H1 (cell line): Measurements from ENCODE around the gene PRKAB1. TPM values are rescaled to one million over a fixed set of nuclear protein-coding genes. Genes with fewer than 3 reads are reported as not detected.

Source experiments
- CTCF ChIA-PET: fragments of 300-600 bp; sonication (Branson Sonifier 250); formaldehyde crosslinking; loops from one replicate; lab custom pipeline; 2021; ENCODE audit not compliant: partially characterized antibody; lab: Charles Lee
- POLR2A ChIA-PET: fragments of 300-600 bp; sonication (Branson Sonifier 250); formaldehyde crosslinking; loops from one replicate; lab custom pipeline; 2021; ENCODE audit warnings: inconsistent platforms; ENCODE audit not compliant: partially characterized antibody; lab: Charles Lee
- DNase-seq, 2 experiments: peaks; one replicate each; pipeline versions ENCODE4 v3.0.0 to v3.0.0-alpha.2; 2010 to 2022; ENCODE audit warnings: low spot score in 2 of 2, low read depth in 1 of 2, mixed read lengths in 1 of 2
- FAIRE-seq: peaks from 2 replicates; lab custom pipeline; 2011; peaks lifted over from hg19 to GRCh38; lab: Jason Lieb, UNC
- H2AFZ ChIP-seq: 2 replicates; pipeline ENCODE4 v1.8.1; 2012; ENCODE audit warnings: low read length, inconsistent platforms
- H2AK5ac ChIP-seq: 2 replicates; pipeline ENCODE4 v1.6.1; 2013; ENCODE audit warnings: low read depth, low read length
- H2BK120ac ChIP-seq: replicated peaks from 2 replicates; pipeline ENCODE3; 2013; ENCODE audit warnings: low read depth, low read length, inconsistent platforms
- H2BK12ac ChIP-seq: 2 replicates; pipeline ENCODE4 v1.6.1; 2013; ENCODE audit warnings: low read depth, low read length
- H2BK15ac ChIP-seq: 2 replicates; pipeline ENCODE4 v1.6.1; 2013; ENCODE audit warnings: low read length
- H2BK20ac ChIP-seq: 2 replicates; pipeline ENCODE4 v1.6.1; 2013; ENCODE audit warnings: low read length
- H2BK5ac ChIP-seq: 2 replicates; pipeline ENCODE4 v1.6.1; 2013; ENCODE audit warnings: low read depth, low read length
- H3K14ac ChIP-seq: 2 replicates; pipeline ENCODE4 v1.6.1; 2013; ENCODE audit warnings: inconsistent platforms; ENCODE audit not compliant: insufficient read length
- H3K18ac ChIP-seq: 2 replicates; pipeline ENCODE4 v1.6.1; 2013; ENCODE audit warnings: low read length; ENCODE audit errors: extremely low read depth
- H3K23ac ChIP-seq: 2 replicates; pipeline ENCODE4 v1.6.1; 2013; ENCODE audit warnings: inconsistent platforms; ENCODE audit not compliant: insufficient read length
- H3K23me2 ChIP-seq: 2 replicates; pipeline ENCODE4 v1.6.1; 2013; ENCODE audit warnings: low read depth, low read length
- H3K27ac ChIP-seq: 2 replicates; pipeline ENCODE4 v1.6.1; 2011; ENCODE audit warnings: low read depth, low read length, inconsistent platforms
- H3K27me3 ChIP-seq, 4 experiments: replicated peaks in 1 of 4; 1 replicate in 1 of 4; 2 replicates in 3 of 4; pipeline versions ENCODE4 v1.6.1 to v1.8.1; 2011 to 2013; ENCODE audit warnings: low read length in 3 of 4, mild to moderate bottlenecking in 3 of 4, inconsistent platforms in 2 of 4, mixed read lengths in 2 of 4, moderate library complexity in 1 of 4; ENCODE audit not compliant: control insufficient read depth in 3 of 4, insufficient read depth in 3 of 4; ENCODE audit errors: extremely low read depth in 1 of 4
- H3K36me3 ChIP-seq, 4 experiments: 2 replicates each; pipeline versions ENCODE4 v1.6.1 to v1.8.1; 2011 to 2013; ENCODE audit warnings: mild to moderate bottlenecking in 4 of 4, low read length in 3 of 4, moderate library complexity in 2 of 4, control low read depth in 1 of 4, inconsistent platforms in 1 of 4; ENCODE audit not compliant: insufficient read depth in 4 of 4, control insufficient read depth in 2 of 4
- H3K4ac ChIP-seq: replicated peaks from 2 replicates; pipeline ENCODE3; 2013; ENCODE audit warnings: low read length, low read depth, mixed read lengths, inconsistent platforms; ENCODE audit not compliant: insufficient read length
- H3K4me1 ChIP-seq, 4 experiments: replicated peaks in 1 of 4; 1 replicate in 1 of 4; 2 replicates in 3 of 4; pipeline versions ENCODE4 v1.6.1 to v1.8.1; 2011 to 2013; ENCODE audit warnings: low read length in 3 of 4, inconsistent platforms in 2 of 4, mixed read lengths in 1 of 4; ENCODE audit not compliant: insufficient read depth in 4 of 4, control insufficient read depth in 3 of 4
- H3K4me2 ChIP-seq, 2 experiments: 2 replicates each; pipeline versions ENCODE4 v1.6.1 to v1.8.1; 2011 to 2013; ENCODE audit warnings: low read depth in 2 of 2, low read length in 2 of 2, control low read depth in 1 of 2, inconsistent platforms in 1 of 2, mild to moderate bottlenecking in 1 of 2; ENCODE audit not compliant: insufficient read depth in 1 of 2
- H3K4me3 ChIP-seq, 4 experiments: fragments of 200-600, 300-600 bp in 1 of 4; sonication (generic), shearing (Covaris generic), sonication (Bioruptor Twin) in 1 of 4; 2 replicates each; pipeline versions ENCODE4 v1.5.1 to v1.8.1; 2011 to 2016; ENCODE audit warnings: low read length in 4 of 4, low read depth in 3 of 4, control low read depth in 2 of 4, inconsistent platforms in 2 of 4, mild to moderate bottlenecking in 2 of 4, mixed read lengths in 1 of 4, moderate library complexity in 1 of 4; ENCODE audit not compliant: insufficient read depth in 2 of 4; ENCODE audit errors: extremely low read depth in 1 of 4
- H3K56ac ChIP-seq: replicated peaks from 2 replicates; pipeline ENCODE3; 2013; ENCODE audit warnings: low read depth, mild to moderate bottlenecking, mixed read lengths, low read length, inconsistent platforms; ENCODE audit not compliant: insufficient read length
- H3K79me1 ChIP-seq: 2 replicates; pipeline ENCODE4 v1.6.1; 2013; ENCODE audit warnings: low read depth, low read length, control low read depth
- H3K79me2 ChIP-seq, 2 experiments: 2 replicates each; pipeline versions ENCODE4 v1.6.1 to v1.8.1; 2012 to 2013; ENCODE audit warnings: low read length in 2 of 2, mild to moderate bottlenecking in 2 of 2, inconsistent platforms in 1 of 2; ENCODE audit not compliant: insufficient read depth in 2 of 2, control insufficient read depth in 1 of 2
- H3K9ac ChIP-seq, 4 experiments: replicated peaks in 1 of 4; 1 replicate in 1 of 4; 2 replicates in 3 of 4; pipeline versions ENCODE4 v1.6.1 to v1.8.1; 2011 to 2013; ENCODE audit warnings: low read depth in 3 of 4, low read length in 3 of 4, control low read depth in 2 of 4, mild to moderate bottlenecking in 2 of 4, moderate library complexity in 2 of 4, inconsistent platforms in 1 of 4; ENCODE audit errors: extremely low read depth in 1 of 4
- H3K9me3 ChIP-seq, 2 experiments: 2 replicates each; pipeline versions ENCODE4 v1.6.1 to v1.8.1; 2012 to 2013; ENCODE audit warnings: mild to moderate bottlenecking in 2 of 2, moderate library complexity in 2 of 2, control low read depth in 1 of 2, inconsistent platforms in 1 of 2, low read depth in 1 of 2, low read length in 1 of 2, mixed read lengths in 1 of 2; ENCODE audit not compliant: insufficient read depth in 2 of 2
- H4K20me1 ChIP-seq, 2 experiments: replicated peaks in 1 of 2; 2 replicates each; pipeline versions ENCODE3 to v1.8.1; 2011 to 2013; ENCODE audit warnings: inconsistent platforms in 2 of 2, low read length in 2 of 2, mild to moderate bottlenecking in 1 of 2; ENCODE audit not compliant: insufficient read depth in 2 of 2, control insufficient read depth in 1 of 2
- H4K5ac ChIP-seq: 2 replicates; pipeline ENCODE4 v1.6.1; 2013; ENCODE audit warnings: low read length, low read depth, mixed read lengths, inconsistent platforms; ENCODE audit not compliant: insufficient read length
- H4K8ac ChIP-seq: 2 replicates; pipeline ENCODE4 v1.8.0; 2013; ENCODE audit warnings: mild to moderate bottlenecking, moderate library complexity, low read length, inconsistent platforms; ENCODE audit not compliant: insufficient read depth; ENCODE audit errors: extremely low read depth
- H4K91ac ChIP-seq: replicated peaks from 2 replicates; pipeline ENCODE3; 2013; ENCODE audit warnings: low read length, mixed read lengths, inconsistent platforms; ENCODE audit not compliant: insufficient read length
- POLR2A ChIP-seq, 2 experiments: IDR thresholded peaks; 1 replicate in 1 of 2; 2 replicates in 1 of 2; pipeline ENCODE4 v1.6.1; 2011; ENCODE audit warnings: low read depth in 2 of 2, low read length in 2 of 2, mild to moderate bottlenecking in 2 of 2; ENCODE audit errors: control extremely low read depth in 1 of 2
- TAF1 ChIP-seq: IDR thresholded peaks from 2 replicates; pipeline ENCODE4 v1.6.1; 2011; ENCODE audit warnings: mild to moderate bottlenecking, low read depth, low read length
- YY1 ChIP-seq: IDR thresholded peaks from 2 replicates; pipeline ENCODE4 v1.6.1; 2011; ENCODE audit warnings: low read depth, mild to moderate bottlenecking, low read length
- WGBS, 2 experiments: shearing (Covaris generic) in 1 of 2; methylation state at CpG; one replicate each; pipeline versions ENCODE4 v1.1.6 to v1.1.7; 2013 to 2015; ENCODE audit warnings: low lambda C conversion rate in 2 of 2, mixed read lengths in 2 of 2, inconsistent platforms in 1 of 2, low coverage in 1 of 2, missing lambda C conversion rate in 1 of 2; ENCODE audit not compliant: insufficient replicate concordance in 2 of 2, insufficient coverage in 1 of 2, insufficient read length in 1 of 2; ENCODE audit errors: extremely low coverage in 1 of 2, missing lambda C conversion rate in 1 of 2; 5-methylcytosine and 5-hydroxymethylcytosine counted together
- polyA plus RNA-seq, 7 experiments: library from polyadenylated mRNA; depleted of rRNA in 3 of 7; stranded (reverse) in 5 of 7; unstranded in 2 of 7; fragments of >200 nt in 5 of 7; fragments of 200-250 nt in 2 of 7; gene quantifications; 1 replicate in 5 of 7; 2 replicates in 1 of 7; 4 replicates in 1 of 7; pipeline versions ENCODE4 v1.2.1 to v1.2.3, GENCODE V29; 2011 to 2013; ENCODE audit warnings: missing spikeins in 2 of 7, mixed read lengths in 2 of 7
- total RNA-seq: library from RNA; stranded (reverse); fragmentation: NEBNext Ultra II Directional; extraction: Animal tissue kit (Norgen Biotek cat#: 25700); gene quantifications from 2 replicates; pipeline ENCODE4 v1.2.1, GENCODE V29; 2021

PRKAB1 gene
- total and polyA plus RNA-seq, 2 of the 8 experiments (the other 6 are each of a cell fraction or from before 2014, with no cell fraction given) = 24.0 to 32.1 TPM

GRCh38 chr12:119666226-119666795, 1.6 kb upstream of the PRKAB1 start:
- Histone ChIP-seq H3K27ac (no peak overlapping the region), H3K36me3 (peaks cover 0 to 12% (median 6%) of the 10 kb centered on the region in 4 experiments; a peak in 4 of 8 replicates), H3K4ac (no peak overlapping the region), H3K79me1 (no peaks in the 10 kb centered on the region; the same call in 1 of the 2 replicates), H2AK5ac (no peak overlapping the region), H3K4me2 (no peak overlapping the region), H2BK120ac (no peak overlapping the region), H4K91ac (no peak overlapping the region), H3K4me1 (peaks cover 0 to 5% (median 1%) of the 10 kb centered on the region in 4 experiments; a peak in 2 of 7 replicates), H2BK15ac (no peak overlapping the region), H2BK5ac (no peak overlapping the region), H4K20me1 (peaks cover 0 to 1% of the 10 kb centered on the region in 2 experiments), H3K23me2 (peaks cover 4% of the 10 kb centered on the region; the same call in 1 of the 2 replicates), H2BK20ac (no peak overlapping the region)
- WGBS, 2 experiments = 92% methylated on average over 2 of the region's 2 CpGs; no CpG with 5 or more reads in 1 of the 2 experiments
- no peak for DNase-seq
- no peak for TF ChIP-seq POLR2A (IDR thresholded peaks at IDR 0.05; ENCODE audit: control extremely low read depth in 1 of 2, low read depth in 2 of 2, low read length in 2 of 2)
- TF ChIP-seq YY1 = no peak
- TF ChIP-seq TAF1 = no peak
- TF ChIP-seq, all 59 proteins: peak for 0
- H4K8ac ChIP-seq = no peak overlapping the region
- no peak overlapping the region for H2BK12ac ChIP-seq
- H3K27me3 ChIP-seq = no peaks in the 10 kb centered on the region; a peak in 1 of 7 replicates
- H2AFZ ChIP-seq = no peak overlapping the region
- H3K23ac ChIP-seq = no peak overlapping the region
- no peaks in the 10 kb centered on the region for H3K9me3 ChIP-seq
- H3K4me3 ChIP-seq = no peak overlapping the region
- ChIA-PET CTCF (interaction anchor here (0.9 to 2.2 kb wide), 2 partner anchors 18 to 120 kb away, joined by 3 to 7 read pairs; no protein-coding TSS in a partner anchor), POLR2A (no interaction called here)
- H3K14ac ChIP-seq = no peak overlapping the region
- H3K56ac ChIP-seq = no peak overlapping the region
- no peak for FAIRE-seq
- peaks cover 0 to 28% of the 10 kb centered on the region in 2 experiments; a peak in 3 of 4 replicates for H3K79me2 ChIP-seq
- no peak overlapping the region for H3K9ac ChIP-seq
- no peak overlapping the region for H4K5ac ChIP-seq
- no peak overlapping the region for H3K18ac ChIP-seq
